Left ventricle myocardium inferior (tissue), 1 donor: Measurements from ENCODE around the gene CD180. TPM values are rescaled to one million over a fixed set of nuclear protein-coding genes. Genes with fewer than 3 reads are reported as not detected.
A peak's percentile ranks its signal among the peaks of the same experiment; 100 is the strongest.

ENCODE experiments used
- DNase-seq: peaks from one replicate; pipeline ENCODE4 v3.0.0-alpha.2; 2020
- H3K27ac ChIP-seq: fragments of 200-600 bp; replicated peaks from 2 replicates; pipeline ENCODE4 v1.8.0; 2021
- H3K27me3 ChIP-seq: fragments of 200-600 bp; 2 replicates; pipeline ENCODE4 v1.8.0; 2021; ENCODE audit warnings: low read depth
- H3K36me3 ChIP-seq: fragments of 200-600 bp; 2 replicates; pipeline ENCODE4 v1.8.0; 2021
- H3K4me1 ChIP-seq: fragments of 200-600 bp; 2 replicates; pipeline ENCODE4 v1.8.0; 2021
- H3K4me3 ChIP-seq: fragments of 200-600 bp; 2 replicates; pipeline ENCODE4 v1.8.0; 2021; ENCODE audit warnings: mild to moderate bottlenecking, moderate library complexity
- H3K9me3 ChIP-seq: fragments of 200-600 bp; replicated peaks from 2 replicates; pipeline ENCODE4 v1.8.0; 2021
- intact Hi-C: fragments of 100-400 bp; cut with micrococcal nuclease; formaldehyde crosslinking; loops from one replicate; pipeline ENCODE4 v1.11.0; 2022
- total RNA-seq: library from RNA; stranded (reverse); fragmentation: NEBNext Ultra II Directional; extraction: Animal tissue kit (Norgen Biotek cat#: 25700); gene quantifications from one replicate; pipeline ENCODE4 v1.2.1, GENCODE V29; 2021
- TF ChIP-seq, protein P1 (sequence below): fragments of 200-600 bp; IDR thresholded peaks from 2 replicates; pipeline ENCODE4 v1.8.0; 2021; ENCODE audit warnings: antibody characterized with exemption, mild to moderate bottlenecking, borderline replicate concordance
- donor health status: DM: no; HTN: yes; CAD: no; lungs with severe emphysema.

CD180 gene
- total RNA-seq, 1 donor from 2014 or later, result 0.44 TPM

DNA sequence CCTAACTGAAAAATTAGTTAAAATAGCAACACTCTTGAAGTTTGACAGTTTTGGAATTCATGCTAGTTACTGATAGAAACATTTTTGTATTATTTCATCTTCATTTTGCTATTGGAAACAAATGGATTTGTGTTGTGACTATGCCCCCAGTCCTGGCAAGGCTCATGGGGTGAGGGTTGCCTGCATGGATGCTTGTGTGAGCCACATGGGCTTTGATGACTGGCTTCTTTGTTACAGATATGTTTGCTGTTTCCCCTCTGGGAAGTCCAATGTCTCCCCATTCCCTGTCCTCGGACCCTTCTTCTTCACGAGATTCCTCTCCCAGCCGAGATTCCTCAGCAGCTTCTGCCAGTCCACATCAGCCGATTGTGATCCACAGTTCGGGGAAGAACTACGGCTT lies 44.2 kb downstream of the CD180 start:
- TF ChIP-seq, protein P1, sequence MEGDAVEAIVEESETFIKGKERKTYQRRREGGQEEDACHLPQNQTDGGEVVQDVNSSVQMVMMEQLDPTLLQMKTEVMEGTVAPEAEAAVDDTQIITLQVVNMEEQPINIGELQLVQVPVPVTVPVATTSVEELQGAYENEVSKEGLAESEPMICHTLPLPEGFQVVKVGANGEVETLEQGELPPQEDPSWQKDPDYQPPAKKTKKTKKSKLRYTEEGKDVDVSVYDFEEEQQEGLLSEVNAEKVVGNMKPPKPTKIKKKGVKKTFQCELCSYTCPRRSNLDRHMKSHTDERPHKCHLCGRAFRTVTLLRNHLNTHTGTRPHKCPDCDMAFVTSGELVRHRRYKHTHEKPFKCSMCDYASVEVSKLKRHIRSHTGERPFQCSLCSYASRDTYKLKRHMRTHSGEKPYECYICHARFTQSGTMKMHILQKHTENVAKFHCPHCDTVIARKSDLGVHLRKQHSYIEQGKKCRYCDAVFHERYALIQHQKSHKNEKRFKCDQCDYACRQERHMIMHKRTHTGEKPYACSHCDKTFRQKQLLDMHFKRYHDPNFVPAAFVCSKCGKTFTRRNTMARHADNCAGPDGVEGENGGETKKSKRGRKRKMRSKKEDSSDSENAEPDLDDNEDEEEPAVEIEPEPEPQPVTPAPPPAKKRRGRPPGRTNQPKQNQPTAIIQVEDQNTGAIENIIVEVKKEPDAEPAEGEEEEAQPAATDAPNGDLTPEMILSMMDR, result no peak
- intact Hi-C loops, result no loop called here
- peaks cover 23% of the 10 kb centered on the region for H3K4me1 ChIP-seq
- no peaks in the 10 kb centered on the region for H3K27me3 ChIP-seq
- peaks cover 82% of the 10 kb centered on the region for H3K36me3 ChIP-seq
- no peak overlapping the region for H3K27ac ChIP-seq
- H3K4me3 ChIP-seq, result no peak overlapping the region
- H3K9me3 ChIP-seq, result no peaks in the 10 kb centered on the region
- DNase-seq, result no peak

DNA sequence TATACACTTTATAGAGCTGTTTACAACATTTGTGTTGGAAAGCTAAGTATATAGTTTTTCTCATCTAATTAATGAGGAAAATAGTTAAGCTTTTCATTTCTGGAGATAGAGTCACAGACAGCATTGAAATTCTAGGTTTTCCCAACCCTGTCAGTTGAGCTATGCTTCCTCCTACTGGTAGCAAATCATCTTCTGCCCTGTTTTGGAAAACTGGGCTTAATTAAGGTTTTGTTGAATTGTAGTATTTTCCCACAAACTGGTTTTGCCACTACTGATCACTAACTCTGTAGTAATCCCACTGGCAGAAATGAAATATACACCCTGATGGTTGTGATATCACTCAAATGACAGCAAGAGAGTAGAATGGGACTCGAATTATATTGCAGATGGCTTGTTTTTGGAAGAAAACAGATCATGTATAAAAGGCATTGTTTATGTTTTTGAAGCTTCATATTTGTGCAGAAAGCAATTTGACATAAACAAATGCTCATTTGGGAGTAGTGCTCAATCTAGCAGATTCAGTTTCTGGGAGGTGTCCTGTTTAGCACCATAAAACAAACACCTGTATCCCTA lies 46.6 kb downstream of the CD180 start:
- peak overlapping the region; percentile 51 for H3K27ac ChIP-seq
- H3K36me3 ChIP-seq, result peaks cover 83% of the 10 kb centered on the region
- H3K27me3 ChIP-seq, result no peaks in the 10 kb centered on the region
- intact Hi-C loops, result no loop called here
- DNase-seq, result no peak
- TF ChIP-seq, protein P1, result peak; percentile 54
- no peaks in the 10 kb centered on the region for H3K9me3 ChIP-seq
- peak overlapping the region; percentile 40 for H3K4me3 ChIP-seq
- H3K4me1 ChIP-seq, result peaks cover 20% of the 10 kb centered on the region

DNA sequence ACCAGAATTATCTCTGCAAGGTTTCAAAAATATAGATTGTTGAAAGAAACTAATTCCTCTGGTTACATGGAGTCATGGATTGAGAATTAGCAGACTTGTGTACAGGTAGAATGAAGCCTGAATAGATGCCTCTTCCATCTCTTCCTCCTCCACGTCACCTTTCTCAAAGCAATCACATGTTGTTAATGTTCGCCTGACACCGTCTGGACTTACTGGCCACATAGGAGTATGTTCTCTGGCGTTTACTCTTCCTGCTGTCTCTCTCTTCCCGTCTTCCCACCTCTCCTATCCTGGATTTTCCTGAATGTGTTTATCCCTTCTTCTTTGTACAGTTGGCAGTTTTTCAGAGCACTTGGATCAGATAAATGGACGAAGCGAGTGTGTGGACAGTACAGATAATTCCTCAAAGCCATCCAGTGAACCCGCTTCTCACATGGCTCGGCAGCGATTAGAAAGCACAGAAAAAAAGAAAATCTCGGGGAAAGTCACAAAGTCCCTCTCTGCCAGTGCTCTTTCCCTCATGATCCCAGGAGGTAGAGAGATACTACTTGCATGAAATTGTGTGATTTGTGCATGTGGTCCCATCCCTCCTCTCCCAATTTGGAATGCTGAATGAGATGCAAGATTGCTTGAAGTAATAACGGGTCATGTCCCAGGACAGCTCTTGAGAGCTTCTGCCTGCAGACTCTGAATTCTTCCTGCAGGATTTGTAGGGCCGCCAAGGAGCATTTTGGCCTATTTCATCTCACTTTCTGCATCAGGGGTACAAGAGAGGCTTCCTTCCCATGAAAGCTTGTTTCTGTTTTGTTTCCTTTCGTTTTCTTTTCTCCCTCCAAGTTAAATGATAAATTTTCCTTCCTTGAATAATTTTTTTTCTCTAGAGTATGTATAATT lies 47.3 kb downstream of the CD180 start:
- Histone ChIP-seq H3K27ac (peak overlapping the region; percentile 51), H3K9me3 (no peaks in the 10 kb centered on the region), H3K4me3 (peak overlapping the region; percentile 40), H3K4me1 (peaks cover 12% of the 10 kb centered on the region), H3K27me3 (no peaks in the 10 kb centered on the region), H3K36me3 (peaks cover 87% of the 10 kb centered on the region)
- no peak for DNase-seq
- intact Hi-C loops, result no loop called here
- TF ChIP-seq, protein P1, result no peak

DNA sequence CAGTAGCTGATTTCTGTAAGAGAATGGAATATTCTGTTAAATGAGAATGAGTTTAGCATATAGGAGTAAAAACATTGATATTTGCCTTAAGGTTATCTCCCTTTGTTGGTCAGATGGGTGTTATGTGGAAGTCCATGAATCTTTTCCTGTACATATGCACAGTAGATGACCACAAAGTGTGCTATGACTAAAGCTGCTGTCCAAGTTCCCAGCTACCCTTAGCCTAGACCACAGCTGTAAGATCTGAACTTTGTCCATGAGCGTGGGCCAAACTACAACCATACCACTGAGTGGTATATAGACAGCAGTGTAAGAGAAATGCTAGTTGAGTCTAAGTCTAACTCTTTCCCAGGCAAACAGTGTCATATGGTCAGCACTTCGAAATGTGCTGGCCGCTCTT lies 48.8 kb downstream of the CD180 start:
- no peak overlapping the region for H3K27ac ChIP-seq
- no peak overlapping the region for H3K4me3 ChIP-seq
- no peak for DNase-seq
- H3K27me3 ChIP-seq, result no peaks in the 10 kb centered on the region
- H3K36me3 ChIP-seq, result peaks cover 87% of the 10 kb centered on the region
- intact Hi-C loops, result no loop called here
- no peaks in the 10 kb centered on the region for H3K4me1 ChIP-seq
- TF ChIP-seq, protein P1, result no peak
- no peaks in the 10 kb centered on the region for H3K9me3 ChIP-seq

DNA sequence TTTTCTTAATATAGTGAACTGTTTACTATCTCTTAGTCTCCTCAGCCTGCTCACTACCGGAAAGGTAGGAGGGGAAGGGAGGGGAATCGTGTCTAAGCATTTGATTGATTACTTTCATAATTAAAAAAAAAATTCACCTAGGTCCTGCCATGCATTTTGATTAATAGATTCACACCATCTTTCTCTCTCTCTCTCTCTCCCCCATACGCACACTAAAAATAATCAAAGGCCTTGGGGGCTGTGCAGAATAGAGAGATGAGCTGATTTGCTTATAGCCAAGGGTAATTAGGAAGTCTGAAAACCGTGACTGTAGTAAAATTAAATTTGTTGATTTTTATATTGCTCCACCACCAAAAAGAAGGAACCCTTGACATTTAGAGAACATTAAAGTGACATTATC lies 49.6 kb downstream of the CD180 start:
- H3K9me3 ChIP-seq, result no peaks in the 10 kb centered on the region
- H3K36me3 ChIP-seq, result peaks cover 87% of the 10 kb centered on the region
- DNase-seq, result no peak
- no peaks in the 10 kb centered on the region for H3K4me1 ChIP-seq
- intact Hi-C loops, result no loop called here
- no peaks in the 10 kb centered on the region for H3K27me3 ChIP-seq
- no peak overlapping the region for H3K27ac ChIP-seq
- TF ChIP-seq, protein P1, result no peak
- no peak overlapping the region for H3K4me3 ChIP-seq
